A673 (cell line): ENCODE measurements around the gene HERC4. TPM values are rescaled to one million over a fixed set of nuclear protein-coding genes. Genes with fewer than 3 reads are reported as not detected.

Experiments used
- BruUV-seq: library from RNA; stranded (reverse); fragments of 400-500 nt; replicated peaks from 2 replicates; lab custom pipeline; 2021; lab: Mats Ljungman, UMichigan
- CTCF ChIA-PET: fragments of 300-600 bp; sonication (Branson Sonifier 250); formaldehyde crosslinking; loops from one replicate; lab custom pipeline; 2022; ENCODE audit warnings: antibody characterized with exemption; lab: Charles Lee
- POLR2A ChIA-PET: fragments of 300-600 bp; sonication (Branson Sonifier 250); formaldehyde crosslinking; loops from one replicate; lab custom pipeline; 2022; ENCODE audit warnings: antibody characterized with exemption; ENCODE audit not compliant: low non-redundant PET; lab: Charles Lee
- DNase-seq: peaks from one replicate; pipeline ENCODE4 v3.0.0-alpha.2; 2015; ENCODE audit warnings: low spot score
- H3K27ac ChIP-seq: fragments of 200-600 bp; sonication (generic); 2 replicates; pipeline ENCODE4 v1.5.1; 2016; ENCODE audit warnings: mixed run types, low read depth, mild to moderate bottlenecking, mixed read lengths, antibody characterized with exemption, low read length; ENCODE audit not compliant: poor library complexity, severe bottlenecking
- H3K27me3 ChIP-seq: fragments of 200-600 bp; sonication (generic); replicated peaks from 2 replicates; pipeline ENCODE4 v1.6.1; 2017; ENCODE audit warnings: mixed run types, low read depth, mild to moderate bottlenecking, mixed read lengths, antibody characterized with exemption, low read length; ENCODE audit not compliant: insufficient read depth, poor library complexity
- H3K36me3 ChIP-seq: fragments of 200-600 bp; sonication (generic); 2 replicates; pipeline ENCODE4 v1.6.1; 2016; ENCODE audit warnings: mixed run types, mild to moderate bottlenecking, mixed read lengths, antibody characterized with exemption, low read length; ENCODE audit not compliant: insufficient read depth, poor library complexity, severe bottlenecking
- H3K4me1 ChIP-seq: fragments of 200-600 bp; sonication (generic); 2 replicates; pipeline ENCODE4 v1.6.1; 2017; ENCODE audit warnings: mixed run types, mild to moderate bottlenecking, mixed read lengths, antibody characterized with exemption, low read length; ENCODE audit not compliant: insufficient read depth, poor library complexity, severe bottlenecking
- H3K4me3 ChIP-seq: fragments of 200-600 bp; sonication (generic); 2 replicates; pipeline ENCODE4 v1.5.1; 2016; ENCODE audit warnings: low read depth, mixed run types, mild to moderate bottlenecking, mixed read lengths, low read length; ENCODE audit not compliant: poor library complexity, severe bottlenecking
- H3K9me3 ChIP-seq: fragments of 200-600 bp; sonication (generic); 2 replicates; pipeline ENCODE4 v1.6.1; 2016; ENCODE audit warnings: mixed run types, low read depth, mild to moderate bottlenecking, mixed read lengths, antibody characterized with exemption, low read length; ENCODE audit not compliant: poor library complexity, severe bottlenecking
- EZH2 ChIP-seq: fragments of 200-600 bp; sonication (generic); IDR thresholded peaks from 2 replicates; pipeline ENCODE4 v1.6.1; 2017; ENCODE audit warnings: borderline replicate concordance, low read depth, mild to moderate bottlenecking, mixed read lengths, antibody characterized with exemption, low read length; ENCODE audit not compliant: poor library complexity, severe bottlenecking
- intact Hi-C: fragments of 100-400 bp; cut with micrococcal nuclease; formaldehyde crosslinking; loops from one replicate; pipeline ENCODE4 v1.10.0; 2022; ENCODE audit not compliant: unreplicated experiment
- total RNA-seq: library from RNA; stranded (reverse); gene quantifications from 2 replicates; pipeline ENCODE4 v1.2.3, GENCODE V29; 2021
- TF ChIP-seq, protein P1 (sequence below): fragments of 300-800, 200-600 bp; sonication (generic); conservative IDR thresholded peaks from 2 replicates; pipeline ENCODE4 v1.5.1; 2017; ENCODE audit warnings: low read depth, mild to moderate bottlenecking, antibody characterized with exemption, low read length, moderate library complexity, mixed read lengths

HERC4 gene
- total RNA-seq, 1 experiment from 2014 or later = 52.2 TPM

DNA sequence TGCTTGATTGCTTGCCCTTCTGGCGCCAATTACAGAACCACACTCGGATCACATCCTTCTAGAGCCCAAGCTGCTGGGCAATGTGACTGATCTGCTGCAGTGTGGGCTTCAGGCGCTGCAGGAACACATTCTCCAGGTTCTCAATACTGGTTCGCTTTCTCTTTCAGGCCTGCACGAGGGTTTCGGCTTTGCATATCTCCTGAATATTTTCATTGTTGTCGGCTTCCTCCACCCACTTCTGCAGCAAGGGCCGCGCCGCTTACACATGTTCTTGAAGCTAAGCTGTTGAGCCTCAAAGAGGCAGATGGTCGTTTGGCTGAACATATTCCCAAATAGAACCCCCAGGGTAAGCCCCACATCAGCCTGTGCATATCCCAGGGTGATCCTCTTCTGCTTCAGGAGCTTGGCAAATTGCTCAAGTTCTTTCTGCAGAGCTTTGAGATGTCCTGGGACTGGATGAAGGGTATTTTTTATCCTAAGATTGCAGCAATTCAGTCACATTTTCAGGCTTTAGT is 64.6 kb downstream of the HERC4 start:
- H3K4me1 ChIP-seq = no peaks in the 10 kb centered on the region
- no peaks in the 10 kb centered on the region for H3K27me3 ChIP-seq
- no peak for TF ChIP-seq EZH2
- TF ChIP-seq, protein P1, sequence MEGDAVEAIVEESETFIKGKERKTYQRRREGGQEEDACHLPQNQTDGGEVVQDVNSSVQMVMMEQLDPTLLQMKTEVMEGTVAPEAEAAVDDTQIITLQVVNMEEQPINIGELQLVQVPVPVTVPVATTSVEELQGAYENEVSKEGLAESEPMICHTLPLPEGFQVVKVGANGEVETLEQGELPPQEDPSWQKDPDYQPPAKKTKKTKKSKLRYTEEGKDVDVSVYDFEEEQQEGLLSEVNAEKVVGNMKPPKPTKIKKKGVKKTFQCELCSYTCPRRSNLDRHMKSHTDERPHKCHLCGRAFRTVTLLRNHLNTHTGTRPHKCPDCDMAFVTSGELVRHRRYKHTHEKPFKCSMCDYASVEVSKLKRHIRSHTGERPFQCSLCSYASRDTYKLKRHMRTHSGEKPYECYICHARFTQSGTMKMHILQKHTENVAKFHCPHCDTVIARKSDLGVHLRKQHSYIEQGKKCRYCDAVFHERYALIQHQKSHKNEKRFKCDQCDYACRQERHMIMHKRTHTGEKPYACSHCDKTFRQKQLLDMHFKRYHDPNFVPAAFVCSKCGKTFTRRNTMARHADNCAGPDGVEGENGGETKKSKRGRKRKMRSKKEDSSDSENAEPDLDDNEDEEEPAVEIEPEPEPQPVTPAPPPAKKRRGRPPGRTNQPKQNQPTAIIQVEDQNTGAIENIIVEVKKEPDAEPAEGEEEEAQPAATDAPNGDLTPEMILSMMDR = no peak
- ChIA-PET CTCF (no interaction called here), POLR2A (no interaction called here)
- H3K36me3 ChIP-seq = no peaks in the 10 kb centered on the region
- no peaks in the 10 kb centered on the region for H3K9me3 ChIP-seq
- H3K4me3 ChIP-seq = no peak overlapping the region
- H3K27ac ChIP-seq = no peak overlapping the region
- BruUV-seq = no TSS peak
- intact Hi-C loops = no loop called here
- DNase-seq = no peak

DNA sequence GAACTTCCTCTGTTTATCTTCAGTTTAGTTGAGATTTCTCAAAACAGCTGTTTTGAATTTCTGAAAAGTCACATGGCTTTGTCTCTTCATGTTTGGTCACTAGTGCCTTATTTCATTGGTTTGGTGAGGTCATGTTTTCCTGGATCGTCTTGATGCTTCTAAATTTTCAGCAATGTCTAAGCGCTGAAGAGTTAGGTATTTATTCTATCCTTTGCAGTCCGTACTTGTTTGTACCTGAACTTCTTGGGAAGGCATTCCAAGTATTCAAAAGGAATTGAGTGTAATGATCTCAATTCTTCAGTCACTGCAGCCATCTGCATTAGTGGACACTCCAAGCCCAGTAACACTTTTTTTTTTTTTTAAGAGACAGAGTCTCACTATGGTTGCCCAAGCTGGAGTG is 67.7 kb downstream of the HERC4 start:
- no peaks in the 10 kb centered on the region for H3K9me3 ChIP-seq
- no peak overlapping the region for H3K27ac ChIP-seq
- no peaks in the 10 kb centered on the region for H3K27me3 ChIP-seq
- no peaks in the 10 kb centered on the region for H3K4me1 ChIP-seq
- H3K36me3 ChIP-seq = no peaks in the 10 kb centered on the region
- TF ChIP-seq EZH2 = no peak
- TF ChIP-seq, protein P1 = no peak
- no peak overlapping the region for H3K4me3 ChIP-seq
- POLR2A ChIA-PET = no interaction called here
- no peak for DNase-seq
- intact Hi-C loops = no loop called here
- CTCF ChIA-PET = no interaction called here
- BruUV-seq = no TSS peak

DNA sequence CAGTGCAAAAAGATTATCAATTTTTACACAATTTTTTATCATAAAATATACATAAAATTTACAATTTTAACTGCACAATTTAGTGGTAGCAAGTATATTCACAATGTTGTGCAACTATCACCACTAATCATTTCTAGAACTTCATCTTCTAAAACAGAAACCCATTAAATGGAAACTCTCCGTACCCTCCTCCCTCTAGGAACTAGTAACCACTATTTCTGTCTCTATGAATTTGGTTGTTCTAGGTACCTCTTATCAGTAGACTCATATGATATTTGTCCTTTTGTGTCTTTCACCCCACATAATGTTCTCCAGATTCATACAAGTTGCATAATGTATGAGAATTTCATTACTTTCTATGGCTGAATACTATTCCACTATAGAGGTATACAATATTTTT is 73.5 kb downstream of the HERC4 start:
- intact Hi-C loops = no loop called here
- Histone ChIP-seq H3K9me3 (no peaks in the 10 kb centered on the region), H3K27me3 (no peaks in the 10 kb centered on the region), H3K27ac (no peak overlapping the region), H3K36me3 (peaks cover 6% of the 10 kb centered on the region), H3K4me3 (no peak overlapping the region), H3K4me1 (no peaks in the 10 kb centered on the region)
- ChIA-PET CTCF (no interaction called here), POLR2A (no interaction called here)
- BruUV-seq = no TSS peak
- TF ChIP-seq, protein P1 = no peak
- no peak for TF ChIP-seq EZH2
- DNase-seq = no peak
